GM12801 (cell line): ENCODE measurements around the gene RANBP10.

Experiments used
- CTCF ChIP-seq: IDR thresholded peaks from one replicate; pipeline ENCODE4 v1.5.1; 2011; ENCODE audit warnings: control low read depth; ENCODE audit not compliant: insufficient read length; ENCODE audit errors: extremely low read depth

Gene RANBP10

DNA sequence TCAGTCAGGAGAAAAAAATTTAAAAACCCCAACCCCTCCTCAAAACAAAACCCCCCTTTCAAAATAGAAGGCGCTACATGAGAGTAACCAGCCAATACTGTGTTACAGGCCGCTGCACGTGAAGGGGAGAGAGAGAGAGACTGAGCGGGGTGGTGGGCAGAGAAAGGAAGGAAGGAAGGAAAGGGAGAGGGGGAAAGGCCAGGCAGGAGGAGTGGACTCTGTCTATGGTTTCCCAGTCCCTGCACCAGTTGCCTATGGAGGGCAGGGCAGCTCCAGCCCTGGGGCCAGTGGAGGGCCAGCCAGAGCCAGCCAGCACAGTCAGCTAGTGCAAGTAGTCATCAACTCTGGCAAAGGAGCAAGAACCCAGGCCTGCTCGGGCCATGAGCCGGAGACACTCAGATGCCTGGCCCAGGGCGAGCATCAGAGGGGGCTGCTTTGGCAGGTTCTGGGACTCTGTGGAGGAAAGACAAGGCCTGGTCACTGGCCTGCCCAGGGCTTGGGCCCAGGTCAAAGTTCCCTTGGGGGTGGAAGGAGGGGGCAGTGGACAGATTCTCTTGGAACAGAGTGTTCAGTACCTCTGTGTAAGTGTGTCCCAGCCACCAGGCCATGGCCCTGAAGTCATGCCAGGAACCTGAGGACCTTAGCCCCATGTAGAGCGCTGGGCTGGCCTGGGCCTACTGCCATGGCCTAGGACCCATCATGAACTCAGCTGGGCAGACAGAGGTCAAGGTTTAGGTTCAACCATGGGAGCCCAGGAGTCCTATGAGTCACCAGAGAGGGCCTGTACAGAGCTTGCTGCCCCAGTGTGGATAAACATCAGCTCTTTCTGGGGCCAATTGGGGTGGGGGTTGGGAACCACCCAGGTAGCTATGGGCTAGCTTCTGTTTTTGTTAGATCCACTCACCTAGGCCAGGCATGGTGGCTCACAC lies 80.0 kb downstream of the RANBP10 start:
- no peak for TF ChIP-seq CTCF

GRCh38 chr16:67723911-67724305 lies 82.5 kb downstream of the RANBP10 start:
- TF ChIP-seq CTCF = no peak

GRCh38 chr16:67723151-67723910 lies 83.0 kb downstream of the RANBP10 start:
- TF ChIP-seq CTCF = no peak

- TF ChIP-seq CTCF = no peak
These were observed 86.1 kb downstream of the RANBP10 start for GRCh38 chr16:67720236-67720635.

GRCh38 chr16:67719778-67720144 lies 86.6 kb downstream of the RANBP10 start:
- no peak for TF ChIP-seq CTCF

DNA sequence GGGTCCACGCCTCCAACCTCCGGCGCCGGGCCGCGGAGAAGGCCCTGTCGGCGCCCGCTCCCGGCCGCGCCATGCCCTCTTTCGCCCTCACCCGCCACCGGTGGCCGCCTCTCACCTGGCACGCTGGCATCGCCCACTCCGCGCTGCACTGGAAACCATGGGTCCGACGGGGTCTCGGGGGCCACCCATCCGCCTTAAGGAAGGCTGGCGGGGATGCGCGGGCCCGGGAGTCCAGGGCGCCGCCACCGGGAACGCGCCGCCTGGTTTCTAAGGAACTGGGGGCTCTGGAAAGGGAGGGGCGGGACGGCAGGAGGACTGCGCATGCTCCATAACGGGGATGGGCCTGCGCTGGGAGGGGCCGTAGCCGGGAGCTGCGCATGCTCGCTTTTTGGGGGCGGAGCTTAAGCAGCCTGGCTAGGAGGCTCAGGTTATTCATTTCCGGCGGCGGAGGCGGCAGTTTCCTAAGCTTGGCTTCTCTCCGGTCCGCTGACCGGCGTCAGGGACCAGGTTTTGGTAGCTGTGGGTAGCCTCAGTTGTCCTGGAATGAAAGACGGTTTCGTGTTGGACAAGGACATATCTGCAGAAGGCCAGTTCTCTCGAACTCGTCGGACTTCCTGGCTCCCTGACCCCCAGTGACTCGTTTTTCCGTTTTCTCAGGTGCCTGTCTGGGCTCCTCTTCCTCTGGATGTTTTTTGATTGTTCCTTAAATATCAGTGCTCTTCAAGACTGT lies 87.1 kb downstream of the RANBP10 start, which contains the start of gene GFOD2:
Gene GFOD2 (minus strand): TSS at position 269 of the 730 bp plus-strand sequence. CDS start 33,601 bp downstream, outside the sequence.
- TF ChIP-seq CTCF = no peak

DNA sequence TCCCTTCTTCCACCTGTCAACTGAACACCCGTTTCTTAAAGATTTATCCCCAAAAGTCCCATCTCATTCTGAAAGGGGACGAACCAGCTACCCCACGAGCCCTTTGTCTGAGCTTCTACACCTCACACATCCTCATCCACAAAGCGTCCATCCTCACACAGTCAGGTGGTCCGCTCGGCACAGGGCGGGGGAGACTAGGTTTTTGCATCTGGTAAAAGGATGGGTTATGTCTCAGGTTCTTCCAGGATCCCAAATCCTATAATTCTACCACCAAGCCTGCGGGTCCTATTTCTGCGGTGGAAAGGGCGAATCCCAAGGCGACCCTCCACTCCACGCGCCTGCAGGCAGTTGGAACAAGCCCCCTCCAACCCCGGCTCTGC lies 87.7 kb downstream of the RANBP10 start:
- TF ChIP-seq CTCF = no peak
